GM19397 (cell line): ENCODE data around the gene PFDN2.
A peak's percentile ranks its signal among the peaks of the same experiment; 100 is the strongest.
"Not testable (repeated sequence)": the region's sequence is repeated elsewhere in the genome, so short reads cannot be mapped to it uniquely, and the experiment has no call there.

Source experiments
- ATAC-seq: cut with Tn5 transposase; IDR thresholded peaks from one replicate; pipeline ENCODE4 v1.9.1; 2021; ENCODE audit warnings: mild to moderate bottlenecking, moderate library complexity; ENCODE audit not compliant: unreplicated experiment

The PFDN2 gene

GRCh38 chr1:161082996-161083747, 34.7 kb downstream of the PFDN2 start:
- no peak for ATAC-seq

- no peak for ATAC-seq
Observed at GRCh38 chr1:161082483-161082882, 35.4 kb downstream of the PFDN2 start.

DNA sequence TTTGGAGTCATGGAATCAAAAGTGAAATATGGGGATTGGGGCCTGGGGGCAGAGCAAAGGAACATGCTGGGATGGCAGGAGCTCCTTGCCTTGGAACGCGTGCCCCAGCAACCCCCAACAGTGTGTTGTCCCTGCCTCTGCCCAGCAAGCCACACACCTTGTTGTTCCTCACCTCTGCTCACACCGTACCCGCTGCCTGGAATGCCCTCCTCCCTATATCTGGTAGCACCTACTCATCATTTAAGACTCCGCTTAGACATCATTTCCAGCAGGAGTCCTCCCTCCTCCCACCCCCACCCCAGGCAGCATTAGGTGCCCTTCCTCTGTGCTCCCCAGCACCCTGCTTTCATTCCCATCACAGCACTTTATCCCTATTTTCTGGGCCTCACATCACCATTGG, 36.3 kb downstream of the PFDN2 start:
- no peak for ATAC-seq

DNA sequence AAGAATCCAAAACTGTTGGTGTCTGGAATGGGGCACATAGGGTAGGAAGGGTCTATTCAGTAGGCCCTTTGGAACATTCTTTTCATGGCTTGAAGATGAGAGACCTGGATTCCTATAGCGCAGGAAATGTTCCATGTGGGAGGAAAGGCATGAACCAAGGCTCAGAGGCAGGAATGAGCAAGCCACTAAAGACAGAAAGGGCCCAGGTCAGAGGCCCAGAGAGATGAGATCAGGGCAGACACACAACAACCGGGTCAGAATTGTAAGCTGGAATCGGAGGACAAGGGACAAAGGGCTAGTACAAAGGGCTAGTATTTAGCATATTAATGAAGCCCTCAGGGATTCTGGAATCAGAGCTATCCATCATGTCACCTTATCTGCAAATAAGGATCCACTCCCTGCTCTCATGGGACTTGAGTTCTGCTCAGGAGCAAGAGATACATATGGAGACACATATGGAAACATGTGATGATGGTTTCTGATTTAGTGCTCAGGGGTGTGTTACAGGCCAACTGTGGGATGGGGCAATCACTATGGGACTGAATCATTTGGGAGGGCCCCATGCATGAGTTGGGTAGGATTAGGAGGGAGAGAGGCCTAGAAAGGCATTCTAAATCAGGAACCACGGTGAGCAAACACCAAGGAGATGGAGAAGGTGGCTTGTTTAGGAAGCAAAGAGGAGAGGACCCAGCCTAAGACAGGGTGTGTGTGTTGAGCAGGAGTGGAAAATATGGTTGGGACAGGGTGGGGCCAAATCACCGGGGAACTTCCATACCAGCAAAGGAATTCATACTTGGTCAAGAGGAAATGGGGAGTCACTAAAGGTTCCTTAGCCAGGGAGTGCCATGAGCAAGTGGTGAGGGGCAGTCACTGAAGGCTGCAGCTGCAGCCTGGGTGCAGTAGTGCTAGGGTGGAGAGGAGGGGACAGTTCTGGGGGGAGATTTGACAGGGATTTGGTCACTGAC, 37.1 kb downstream of the PFDN2 start:
- ATAC-seq: no peak

GRCh38 chr1:161079436-161080110, 38.3 kb downstream of the PFDN2 start:
- no peak for ATAC-seq

GRCh38 chr1:161077426-161077825, 40.4 kb downstream of the PFDN2 start:
- no peak for ATAC-seq

DNA sequence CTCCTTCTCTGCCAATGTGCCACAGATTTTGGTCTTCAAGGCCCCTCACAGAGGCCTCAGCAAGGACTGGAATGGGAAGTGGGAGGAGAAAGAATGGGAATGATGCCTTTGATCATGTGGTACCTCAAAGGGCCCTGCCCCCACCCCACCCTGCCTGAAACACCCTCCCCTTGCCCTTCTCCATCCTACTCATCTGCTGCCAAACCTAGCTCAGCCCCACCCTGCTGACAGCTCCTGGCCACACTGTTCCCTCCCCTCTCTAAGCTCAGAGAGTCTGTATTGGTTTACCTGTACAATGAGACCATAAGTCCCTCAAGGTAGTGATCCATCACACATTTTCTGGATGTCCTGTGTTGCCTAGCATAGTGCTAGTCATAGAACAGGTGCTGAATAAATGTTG, 41.4 kb downstream of the PFDN2 start:
- ATAC-seq: no peak

- no peak for ATAC-seq
Observed at GRCh38 chr1:161074676-161075368, 43.0 kb downstream of the PFDN2 start.

DNA sequence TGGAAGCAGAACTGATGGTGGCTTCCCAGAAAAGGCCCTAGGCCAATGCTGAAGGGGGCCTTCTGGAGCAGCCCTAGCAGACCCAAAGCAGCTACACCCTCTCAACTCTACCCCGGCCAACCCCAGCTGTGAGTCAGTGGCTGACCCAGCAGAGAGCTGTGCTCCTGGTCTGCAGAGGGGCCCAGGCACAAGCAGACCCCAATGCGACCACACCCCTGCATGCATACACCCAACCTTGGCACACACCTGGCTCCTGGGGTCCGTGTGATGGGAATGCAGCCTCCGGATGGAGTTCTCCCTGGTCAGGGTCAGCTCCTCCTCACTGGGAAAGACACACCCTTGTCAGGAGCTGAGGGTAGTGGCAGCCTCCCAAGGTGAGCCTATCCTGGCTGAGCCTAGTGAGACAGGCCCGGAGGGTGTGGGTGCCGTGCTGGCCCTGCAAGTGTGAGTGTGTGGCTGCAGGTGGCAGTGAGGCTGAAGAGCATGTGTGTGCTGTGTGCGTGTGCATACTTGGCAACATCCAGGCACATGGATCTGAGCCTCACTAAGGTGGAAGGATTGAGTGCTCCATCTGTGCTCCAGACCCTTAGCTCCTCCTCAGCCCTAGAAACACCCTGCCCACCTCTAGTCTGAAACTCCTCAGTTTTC, 44.2 kb downstream of the PFDN2 start:
- ATAC-seq: no peak

DNA sequence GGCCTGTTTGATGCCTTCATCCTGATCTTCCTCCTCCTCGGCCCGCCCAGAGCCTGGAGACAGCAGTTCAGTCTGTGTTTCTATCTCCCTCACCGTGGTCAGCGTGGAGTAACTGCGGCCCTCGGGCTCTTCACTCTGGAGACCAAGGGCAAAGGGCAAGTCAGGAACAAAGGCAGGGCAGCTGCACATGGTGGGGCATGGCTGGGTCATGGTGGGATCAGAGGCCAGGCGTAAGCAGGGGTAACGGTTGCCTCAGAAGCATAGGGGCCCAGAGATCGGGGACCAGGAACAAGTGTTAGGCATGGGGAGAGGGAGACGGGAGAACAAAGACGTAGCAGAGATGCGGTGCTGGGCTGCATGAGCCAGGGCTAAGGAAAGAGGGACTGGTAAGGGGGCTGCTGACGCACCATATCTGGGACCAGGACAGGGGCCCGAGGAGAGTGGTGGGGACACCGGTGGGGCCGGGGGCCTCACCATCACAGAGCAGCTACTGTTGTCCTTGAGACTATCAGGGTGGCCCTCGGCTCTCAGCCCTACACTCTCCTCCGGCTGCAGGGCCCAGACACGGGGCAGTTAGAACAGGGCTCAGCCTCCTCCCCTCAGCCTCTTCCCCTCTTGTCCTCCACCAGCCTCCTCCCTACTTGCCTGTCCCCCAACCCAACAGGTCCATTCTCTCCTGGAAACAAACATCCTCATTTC, 44.9 kb downstream of the PFDN2 start:
- no peak for ATAC-seq

GRCh38 chr1:161071886-161072371, 45.9 kb downstream of the PFDN2 start:
- no peak for ATAC-seq

GRCh38 chr1:161070761-161071160, 47.1 kb downstream of the PFDN2 start:
- ATAC-seq: no peak

DNA sequence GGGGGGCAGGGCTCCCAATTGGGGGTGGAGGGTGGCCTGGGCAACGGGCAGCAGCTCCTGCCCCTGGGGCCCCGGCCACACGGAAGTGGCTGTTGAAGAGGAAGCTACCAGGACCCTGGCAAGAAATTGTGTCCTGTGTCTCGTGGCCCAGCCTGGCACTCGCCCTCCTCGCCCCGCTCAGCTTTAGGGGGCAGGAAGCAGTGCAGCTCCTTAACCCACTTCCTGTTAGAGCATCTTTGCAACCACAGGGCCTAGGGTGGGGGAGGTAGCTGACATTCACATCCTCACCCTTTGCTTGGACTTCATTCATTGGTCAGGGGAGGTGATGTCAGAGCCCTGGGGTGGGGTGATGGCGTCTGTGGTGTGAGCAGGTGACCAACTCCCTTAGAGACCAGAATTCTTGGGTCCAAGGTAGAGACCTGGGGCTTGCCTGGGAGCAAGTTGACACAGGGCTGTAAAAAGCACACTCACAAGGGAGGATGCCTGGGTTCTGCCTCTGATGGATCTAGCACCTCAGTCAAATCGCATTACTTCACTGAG, 48.0 kb downstream of the PFDN2 start, which contains the start of gene ARHGAP30:
TSS of gene ARHGAP30 (minus strand) at position 161 of the 540 bp plus-strand sequence. CDS start 267 bp downstream, outside the sequence.
- peak; percentile 78 for ATAC-seq

DNA sequence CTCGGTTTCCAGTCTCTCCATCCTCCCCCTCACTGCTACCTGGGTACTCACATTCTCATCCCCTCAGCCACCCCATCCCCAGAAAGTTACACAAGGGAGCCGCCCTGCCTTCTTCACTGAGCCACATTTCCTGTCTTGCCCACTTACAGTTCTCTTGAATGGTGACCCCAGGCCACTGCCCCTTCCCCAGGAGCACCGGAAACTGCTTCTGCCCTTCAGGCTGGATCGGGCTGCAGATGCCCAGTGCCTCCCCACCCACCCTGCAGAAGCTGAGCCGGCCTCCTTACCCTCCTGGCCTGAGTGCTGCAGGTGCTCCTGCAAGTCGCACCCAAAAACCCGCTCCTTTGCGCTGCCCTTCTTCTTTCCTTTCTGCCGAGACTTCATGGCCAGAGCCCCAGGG, 48.6 kb downstream of the PFDN2 start:
- ATAC-seq: peak; percentile 14

- ATAC-seq: no peak
Observed at GRCh38 chr1:161068306-161069234, 49.3 kb downstream of the PFDN2 start.

DNA sequence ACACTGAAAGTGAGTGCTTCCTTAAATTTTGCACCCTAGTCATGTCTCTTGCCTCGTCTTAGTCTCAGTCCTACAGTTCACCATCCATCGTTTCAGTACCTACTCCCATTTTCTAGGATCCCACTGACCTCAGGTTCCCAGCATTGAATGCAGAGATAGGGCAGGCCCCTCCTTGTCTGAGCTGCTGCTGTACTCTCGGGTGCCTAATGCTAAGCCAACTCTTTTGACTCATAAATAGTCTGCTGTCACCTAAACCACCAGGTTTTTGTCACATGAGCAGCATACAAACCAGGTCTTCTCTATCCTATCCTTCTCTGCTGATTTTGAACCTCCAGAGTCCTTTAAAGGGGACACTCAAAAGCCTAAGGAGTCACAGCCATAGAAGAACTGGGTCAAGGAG, 51.1 kb downstream of the PFDN2 start:
- ATAC-seq: no peak

- not testable (repeated sequence) for ATAC-seq
Observed at GRCh38 chr1:161065681-161066080, 52.2 kb downstream of the PFDN2 start.

GRCh38 chr1:161063936-161064335, 53.9 kb downstream of the PFDN2 start:
- not testable (repeated sequence) for ATAC-seq
